Measurements from ENCODE around the gene MAST4.

GRCh38 chr5:66717455-66718373 is 121.5 kb downstream of the MAST4 start:
- no peak for TF ChIP-seq CTCF (IDR thresholded peaks at IDR 0.05; ENCODE audit: low read depth, low read length, missing input control)
- TF ChIP-seq MAX (IDR thresholded peaks at IDR 0.05) = no peak
- TF ChIP-seq RAD21 (IDR thresholded peaks at IDR 0.05) = no peak
- TF ChIP-seq REST (IDR thresholded peaks at IDR 0.05) = no peak
- no peak for TF ChIP-seq JUND (IDR thresholded peaks at IDR 0.05)
- TF ChIP-seq RXRA (IDR thresholded peaks at IDR 0.05) = no peak
- no peak for TF ChIP-seq YY1 (IDR thresholded peaks at IDR 0.05)

Measured in liver (tissue), 3 donors.